Fibroblast of skin of left biceps (primary cell): ENCODE results near the gene MYO1B.
"Not testable (repeated sequence)": the region's sequence is repeated elsewhere in the genome, so short reads cannot be mapped to it uniquely, and the experiment has no call there.

Experiments
- DNase-seq, 2 experiments: peaks; one replicate each; pipeline ENCODE4 v3.0.0-alpha.2; 2013; ENCODE audit warnings: low read depth in 2 of 2

MYO1B gene

DNA sequence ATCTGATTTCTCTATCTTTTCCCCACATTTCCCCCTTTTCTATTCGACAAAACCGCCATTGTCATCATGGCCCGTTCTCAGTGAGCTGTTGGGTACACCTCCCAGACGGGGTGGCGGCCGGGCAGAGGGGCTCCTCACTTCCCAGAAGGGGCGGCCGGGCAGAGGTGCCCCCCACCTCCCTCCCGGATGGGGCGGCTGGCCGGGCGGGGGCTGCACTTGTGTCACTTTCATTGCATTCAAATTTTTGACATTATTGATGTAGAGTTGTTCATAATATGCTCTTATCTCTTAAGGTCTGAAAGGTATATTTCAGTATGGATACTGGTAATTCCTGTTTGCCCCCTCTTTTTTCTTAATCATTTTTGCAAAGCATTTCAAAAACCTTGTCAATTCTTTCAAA, 211.3 kb downstream of the MYO1B start:
- DNase-seq = not testable (repeated sequence)

DNA sequence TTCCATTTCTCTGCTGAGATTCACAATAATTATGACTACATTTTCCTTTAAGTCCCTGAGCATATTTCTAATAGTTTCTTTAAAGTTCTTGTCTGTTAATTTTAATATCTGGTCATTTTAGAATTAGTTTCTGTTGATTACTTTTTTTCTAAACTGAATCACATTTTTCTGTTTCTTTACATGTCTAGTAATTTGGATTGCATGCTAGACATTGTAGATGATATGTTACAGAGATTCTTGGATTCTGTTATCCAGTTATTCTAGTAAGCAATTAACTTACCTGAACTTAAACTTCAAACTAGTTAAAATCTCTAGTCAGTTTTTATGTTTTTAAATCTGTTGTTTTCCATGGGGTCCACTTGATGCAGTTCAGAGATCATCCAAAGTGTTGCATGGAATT, 214.0 kb downstream of the MYO1B start:
- no peak for DNase-seq

DNA sequence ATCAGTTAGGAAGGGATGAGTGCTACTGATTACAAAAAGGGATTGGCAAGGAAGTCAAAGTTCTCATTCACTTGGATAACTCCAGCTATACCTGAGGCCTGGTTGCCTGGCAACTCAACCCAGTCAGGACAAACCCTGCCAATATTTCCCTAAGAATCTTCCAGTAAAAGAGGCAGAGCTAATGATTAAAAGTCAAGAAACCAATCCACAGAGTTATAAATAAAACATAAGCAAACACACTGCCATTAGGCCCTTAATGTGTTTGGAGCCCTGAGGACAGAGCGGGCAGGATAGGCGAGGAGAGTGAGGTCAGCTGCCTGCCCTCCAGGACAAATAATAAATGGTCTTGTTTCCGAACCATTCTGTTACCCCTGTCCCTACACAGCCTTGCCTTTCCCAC, 217.2 kb downstream of the MYO1B start:
- DNase-seq = no peak

DNA sequence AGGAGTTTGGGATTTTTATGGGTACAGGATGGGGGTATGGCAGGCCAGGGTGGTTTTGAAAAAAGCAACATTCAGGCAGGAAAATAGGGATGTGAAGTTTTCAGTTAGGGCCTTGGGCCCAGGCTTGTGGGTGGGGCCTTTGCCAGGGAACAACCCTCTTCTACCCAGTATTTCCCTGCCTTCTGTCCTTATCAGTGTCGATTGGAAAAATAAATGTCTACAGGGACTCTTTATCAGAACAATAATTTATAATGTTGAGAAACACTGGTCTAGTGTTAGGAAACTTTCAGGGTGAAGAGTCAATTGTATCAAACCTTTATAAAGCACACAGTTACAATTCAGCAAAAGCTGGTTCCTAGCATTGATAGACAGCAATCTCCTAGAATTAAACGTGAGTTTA, 218.6 kb downstream of the MYO1B start:
- no peak for DNase-seq

DNA sequence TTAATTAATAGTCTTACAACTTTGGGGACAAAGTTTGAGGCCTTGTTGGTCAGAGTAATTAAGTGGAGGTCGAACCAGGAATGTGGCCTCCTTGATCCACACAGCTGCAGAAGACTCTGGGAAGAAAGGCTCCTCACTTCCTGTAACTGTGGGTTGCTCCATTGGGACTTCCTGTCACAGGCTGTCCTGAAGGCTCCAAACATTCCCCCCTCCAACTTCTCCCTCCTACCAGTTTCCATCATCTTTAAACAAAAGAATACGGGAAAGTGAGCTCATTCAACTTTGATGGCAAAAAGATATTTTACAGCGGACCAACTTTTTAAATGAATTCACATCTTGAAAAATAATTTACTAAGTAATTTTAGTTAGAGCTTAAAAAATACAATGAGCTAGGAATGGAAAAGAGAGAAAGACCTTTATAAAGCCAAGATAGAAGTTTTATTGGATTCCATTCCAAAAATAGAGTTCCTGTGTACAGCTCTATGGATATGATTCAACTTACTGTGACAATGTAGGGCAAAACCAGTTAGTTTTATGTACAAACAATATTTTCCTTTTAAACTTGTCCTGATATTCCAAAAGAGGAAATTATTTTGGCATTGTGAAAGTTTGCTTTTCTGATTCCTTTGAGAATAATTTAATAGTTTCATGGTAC, 220.7 kb downstream of the MYO1B start:
- DNase-seq = no peak

DNA sequence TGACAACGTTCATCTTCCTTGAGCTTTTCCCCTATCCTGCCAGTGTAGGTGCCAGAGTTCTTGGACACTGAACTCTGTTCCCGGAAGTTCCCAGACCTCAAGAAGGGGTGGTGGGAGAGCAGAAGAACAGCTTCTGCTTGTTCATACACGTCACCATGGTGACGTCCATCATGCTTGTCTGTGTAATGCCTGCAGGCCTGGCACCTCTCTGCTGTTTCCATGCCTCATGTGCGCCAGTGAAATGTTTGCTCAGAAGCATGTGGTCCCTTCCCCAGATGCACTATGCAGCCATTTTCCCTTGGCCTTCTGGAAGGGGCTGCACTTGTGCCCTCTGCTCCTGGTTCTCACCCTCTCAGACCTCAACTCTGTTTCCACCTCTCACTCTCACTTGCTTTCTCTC, 221.9 kb downstream of the MYO1B start:
- no peak for DNase-seq

DNA sequence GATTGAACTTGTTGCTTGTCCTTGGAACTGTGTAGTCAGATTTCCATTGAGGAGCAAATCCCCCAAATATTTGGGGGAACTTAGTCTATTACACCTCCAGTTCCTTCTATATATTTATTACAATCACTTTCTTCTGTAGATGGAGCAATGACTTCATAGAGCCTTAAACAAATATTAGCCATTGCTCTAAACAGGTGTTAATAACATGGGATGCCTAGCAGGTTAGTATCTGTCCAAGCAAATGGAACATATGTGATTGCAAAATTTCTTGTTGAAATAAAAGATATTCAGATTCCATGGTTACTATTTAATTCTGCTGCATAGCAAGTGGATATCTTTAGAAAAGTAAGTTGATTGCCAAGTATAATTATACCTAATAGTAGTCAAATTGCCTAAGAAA, 225.1 kb downstream of the MYO1B start:
- DNase-seq = no peak

DNA sequence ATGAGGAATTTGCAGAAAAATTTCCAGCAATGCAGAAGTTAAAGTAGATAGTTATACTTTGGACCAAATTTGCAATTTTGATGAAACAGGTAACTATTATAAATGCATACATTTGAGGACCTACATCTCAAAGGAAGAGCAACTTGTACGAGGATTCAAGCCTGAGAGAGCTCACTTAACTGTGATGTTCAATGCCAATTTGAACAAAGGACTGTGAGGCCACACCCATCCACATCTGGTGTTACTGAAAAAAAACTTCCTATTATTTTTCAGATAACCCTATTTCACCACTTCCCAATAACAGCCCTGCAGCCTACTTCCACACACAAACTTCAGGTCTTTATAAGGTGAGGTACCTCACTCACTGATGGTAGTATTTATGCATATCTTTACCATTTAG, 229.3 kb downstream of the MYO1B start:
- DNase-seq = no peak
